PC-9 (cell line): Measurements from ENCODE around the gene TMEM108. TPM values are rescaled to one million over a fixed set of nuclear protein-coding genes. Genes with fewer than 3 reads are reported as not detected.

ENCODE experiments used
- BruUV-seq: library from RNA; stranded (reverse); fragments of 400-500 nt; replicated peaks from 2 replicates; lab custom pipeline; 2021; lab: Mats Ljungman, UMichigan
- CTCF ChIA-PET: fragments of 300-600 bp; sonication (Branson Sonifier 250); formaldehyde crosslinking; loops from one replicate; lab custom pipeline; 2022; ENCODE audit warnings: antibody characterized with exemption; lab: Charles Lee
- POLR2A ChIA-PET: fragments of 300-600 bp; sonication (Branson Sonifier 250); formaldehyde crosslinking; loops from one replicate; lab custom pipeline; 2022; ENCODE audit warnings: antibody characterized with exemption; ENCODE audit not compliant: unreplicated experiment; lab: Charles Lee
- DNase-seq, 2 experiments: peaks; one replicate each; pipeline versions ENCODE4 v3.0.0 to v3.0.0-alpha.2; 2015 to 2022; ENCODE audit warnings: mixed read lengths in 1 of 2
- H2AFZ ChIP-seq: fragments of 200-600 bp; sonication (generic); 2 replicates; pipeline ENCODE4 v1.8.1; 2017; ENCODE audit warnings: antibody characterized with exemption
- H3F3A ChIP-seq: fragments of 200-600 bp; sonication (generic); 2 replicates; pipeline ENCODE4 v1.8.1; 2017; ENCODE audit warnings: antibody characterized with exemption, mild to moderate bottlenecking, low read depth; ENCODE audit not compliant: insufficient read depth
- H3K27ac ChIP-seq: fragments of 200-600 bp; sonication (generic); 2 replicates; pipeline ENCODE4 v1.6.1; 2016; ENCODE audit warnings: mixed run types
- H3K27me3 ChIP-seq: fragments of 200-600 bp; sonication (generic); 2 replicates; pipeline ENCODE4 v1.6.1; 2016; ENCODE audit warnings: low read depth, mixed run types; ENCODE audit not compliant: insufficient read depth
- H3K36me3 ChIP-seq: fragments of 200-600 bp; sonication (generic); 2 replicates; pipeline ENCODE4 v1.6.1; 2016; ENCODE audit warnings: low read depth, mixed run types
- H3K4me1 ChIP-seq: fragments of 200-600 bp; sonication (generic); replicated peaks from 2 replicates; pipeline ENCODE4 v1.6.1; 2016; ENCODE audit warnings: mixed run types; ENCODE audit not compliant: insufficient read depth
- H3K4me2 ChIP-seq: fragments of 200-600 bp; sonication (generic); 2 replicates; pipeline ENCODE4 v1.6.1; 2017; ENCODE audit warnings: mixed run types
- H3K4me3 ChIP-seq: fragments of 200-600 bp; sonication (generic); 2 replicates; pipeline ENCODE4 v1.6.1; 2016; ENCODE audit warnings: mixed run types
- H3K79me2 ChIP-seq: fragments of 200-600 bp; sonication (generic); 2 replicates; pipeline ENCODE4 v1.6.1; 2017; ENCODE audit warnings: low read depth, mixed run types
- H3K9me2 ChIP-seq: fragments of 200-600 bp; sonication (generic); 2 replicates; pipeline ENCODE4 v1.8.1; 2017; ENCODE audit warnings: mild to moderate bottlenecking; ENCODE audit not compliant: insufficient read depth
- H3K9me3 ChIP-seq: fragments of 200-600 bp; sonication (generic); 2 replicates; pipeline ENCODE4 v1.8.1; 2016; ENCODE audit warnings: low read depth; ENCODE audit not compliant: insufficient read depth
- H4K20me1 ChIP-seq: fragments of 200-600 bp; sonication (generic); 2 replicates; pipeline ENCODE4 v1.8.1; 2017; ENCODE audit not compliant: insufficient read depth
- CTCF ChIP-seq: fragments of 200-600 bp; sonication (generic); conservative IDR thresholded peaks from 2 replicates; pipeline ENCODE4 v1.6.1; 2017; ENCODE audit warnings: mixed run types, antibody characterized with exemption, mild to moderate bottlenecking, moderate library complexity
- EZH2 ChIP-seq: fragments of 200-600 bp; sonication (generic); IDR thresholded peaks from 2 replicates; pipeline ENCODE4 v1.8.0; 2017; ENCODE audit warnings: antibody characterized with exemption, low read depth
- intact Hi-C: fragments of 100-400 bp; cut with micrococcal nuclease; formaldehyde crosslinking; loops from one replicate; pipeline ENCODE4 v1.10.0; 2022; ENCODE audit not compliant: unreplicated experiment
- total RNA-seq: library from RNA; stranded (reverse); gene quantifications from 2 replicates; pipeline ENCODE4 v1.2.3, GENCODE V29; 2021

TMEM108 gene
- total RNA-seq, 1 experiment from 2014 or later, result not detected

GRCh38 chr3:133159498-133160475 is 121.6 kb downstream of the TMEM108 start:
- H3K79me2 ChIP-seq, result no peaks in the 10 kb centered on the region
- TF ChIP-seq CTCF, result no peak
- no peak for TF ChIP-seq EZH2
- H3K4me2 ChIP-seq, result no peak overlapping the region
- H4K20me1 ChIP-seq, result no peaks in the 10 kb centered on the region
- no peaks in the 10 kb centered on the region for H3F3A ChIP-seq
- H3K27me3 ChIP-seq, result no peaks in the 10 kb centered on the region
- H3K27ac ChIP-seq, result no peak overlapping the region
- H3K4me3 ChIP-seq, result no peak overlapping the region
- BruUV-seq, result no TSS peak
- H3K9me2 ChIP-seq, result no peaks in the 10 kb centered on the region
- no peak overlapping the region for H2AFZ ChIP-seq
- H3K9me3 ChIP-seq, result no peaks in the 10 kb centered on the region
- ChIA-PET CTCF (no interaction called here), POLR2A (no interaction called here)
- no peaks in the 10 kb centered on the region for H3K4me1 ChIP-seq
- intact Hi-C loops, result no loop called here
- no peaks in the 10 kb centered on the region for H3K36me3 ChIP-seq
- no peak for DNase-seq

GRCh38 chr3:133161656-133162055 is 123.5 kb downstream of the TMEM108 start:
- Histone ChIP-seq H4K20me1 (no peaks in the 10 kb centered on the region), H3F3A (no peaks in the 10 kb centered on the region), H3K4me1 (no peaks in the 10 kb centered on the region), H3K9me3 (no peaks in the 10 kb centered on the region), H2AFZ (no peak overlapping the region), H3K27ac (no peak overlapping the region), H3K4me3 (no peak overlapping the region), H3K27me3 (no peaks in the 10 kb centered on the region), H3K9me2 (no peaks in the 10 kb centered on the region), H3K79me2 (no peaks in the 10 kb centered on the region), H3K4me2 (no peak overlapping the region), H3K36me3 (no peaks in the 10 kb centered on the region)
- DNase-seq, result no peak
- TF ChIP-seq EZH2 (no peak), CTCF (no peak)
- intact Hi-C loops, result no loop called here
- BruUV-seq, result no TSS peak
- CTCF ChIA-PET, result no interaction called here
- POLR2A ChIA-PET, result no interaction called here

- no peaks in the 10 kb centered on the region for H4K20me1 ChIP-seq
- H3K4me2 ChIP-seq, result no peak overlapping the region
- BruUV-seq, result no TSS peak
- POLR2A ChIA-PET, result no interaction called here
- intact Hi-C loops, result no loop called here
- no peak overlapping the region for H2AFZ ChIP-seq
- no peaks in the 10 kb centered on the region for H3K4me1 ChIP-seq
- H3K9me2 ChIP-seq, result no peaks in the 10 kb centered on the region
- H3K9me3 ChIP-seq, result no peaks in the 10 kb centered on the region
- no peaks in the 10 kb centered on the region for H3K36me3 ChIP-seq
- H3K27ac ChIP-seq, result no peak overlapping the region
- H3K27me3 ChIP-seq, result no peaks in the 10 kb centered on the region
- no peak overlapping the region for H3K4me3 ChIP-seq
- DNase-seq, result no peak
- CTCF ChIA-PET, result no interaction called here
- no peaks in the 10 kb centered on the region for H3K79me2 ChIP-seq
- TF ChIP-seq CTCF (no peak), EZH2 (no peak)
- no peaks in the 10 kb centered on the region for H3F3A ChIP-seq
Observed at GRCh38 chr3:133162265-133162664, 124.1 kb downstream of the TMEM108 start.
